Activated CD8-positive, alpha-beta T cell treated with anti-CD3 and anti-CD28 coated beads, Interleukin-2, amount 10 ng/mL, durations not matched to agents 7 days and 5 days (primary cell): ENCODE data around the gene RXRA. TPM values are rescaled to one million over a fixed set of nuclear protein-coding genes. Genes with fewer than 3 reads are reported as not detected.

Source experiments
- ATAC-seq: fragments of 150-1000 bp; cut with Tn5 transposase; one replicate; pipeline ENCODE4 v1.10.0; 2021; ENCODE audit warnings: moderate library complexity
- CTCF ChIA-PET: fragments of 350-600 bp; sonication (Branson Sonifier 250); formaldehyde crosslinking; loops from one replicate; lab custom pipeline; 2021; ENCODE audit warnings: antibody characterized with exemption; lab: Charles Lee
- POLR2A ChIA-PET: fragments of 350-600 bp; sonication (Branson Sonifier 250); formaldehyde crosslinking; loops from one replicate; lab custom pipeline; 2021; ENCODE audit warnings: antibody characterized with exemption; lab: Charles Lee
- DNase-seq: peaks from one replicate; pipeline ENCODE4 v3.0.0-alpha.2; 2020
- H3K27ac Mint-ChIP-seq: one replicate; pipeline ENCODE4 v1.8.0; 2021; ENCODE audit warnings: mild to moderate bottlenecking, mixed read lengths
- H3K27me3 Mint-ChIP-seq: one replicate; pipeline ENCODE4 v1.8.0; 2021; ENCODE audit warnings: low read depth, mixed read lengths
- H3K36me3 Mint-ChIP-seq: one replicate; pipeline ENCODE4 v1.8.0; 2021; ENCODE audit warnings: low read depth, mixed read lengths
- H3K4me1 Mint-ChIP-seq: one replicate; pipeline ENCODE4 v1.8.0; 2021; ENCODE audit warnings: low read depth, mixed read lengths
- H3K4me3 Mint-ChIP-seq: one replicate; pipeline ENCODE4 v1.8.0; 2021; ENCODE audit warnings: mild to moderate bottlenecking, mixed read lengths
- H3K9me3 Mint-ChIP-seq: one replicate; pipeline ENCODE4 v1.8.0; 2022; ENCODE audit warnings: mixed read lengths; ENCODE audit not compliant: insufficient read depth
- total RNA-seq, 2 experiments: library from RNA; stranded (reverse); gene quantifications; one replicate each; pipeline ENCODE4 v1.2.3, GENCODE V29; 2021

RXRA gene
- total RNA-seq, 2 experiments from 2014 or later, result 3.8 to 4.2 TPM

- ChIA-PET CTCF (no interaction called here), POLR2A (no interaction called here)
- H3K27me3 Mint-ChIP-seq, result peaks cover 7% of the 10 kb centered on the region
- ATAC-seq, result no peak
- no peaks in the 10 kb centered on the region for H3K4me1 Mint-ChIP-seq
- no peaks in the 10 kb centered on the region for H3K9me3 Mint-ChIP-seq
- no peak overlapping the region for H3K27ac Mint-ChIP-seq
- DNase-seq, result no peak
- no peak overlapping the region for H3K4me3 Mint-ChIP-seq
- no peaks in the 10 kb centered on the region for H3K36me3 Mint-ChIP-seq
Measured at GRCh38 chr9:134287591-134288491, 38.4 kb upstream of the RXRA start.

- ATAC-seq, result no peak
- no peaks in the 10 kb centered on the region for H3K4me1 Mint-ChIP-seq
- H3K27me3 Mint-ChIP-seq, result peaks cover 7% of the 10 kb centered on the region
- no peaks in the 10 kb centered on the region for H3K36me3 Mint-ChIP-seq
- H3K9me3 Mint-ChIP-seq, result no peaks in the 10 kb centered on the region
- ChIA-PET POLR2A (no interaction called here), CTCF (no interaction called here)
- DNase-seq, result no peak
- no peak overlapping the region for H3K4me3 Mint-ChIP-seq
- H3K27ac Mint-ChIP-seq, result no peak overlapping the region
Measured at GRCh38 chr9:134288746-134289145, 37.5 kb upstream of the RXRA start.

GRCh38 chr9:134289241-134289875 lies 36.9 kb upstream of the RXRA start:
- CTCF ChIA-PET, result no interaction called here
- Mint-ChIP-seq H3K4me3 (no peak overlapping the region), H3K27ac (no peak overlapping the region), H3K9me3 (no peaks in the 10 kb centered on the region), H3K4me1 (no peaks in the 10 kb centered on the region), H3K27me3 (peaks cover 7% of the 10 kb centered on the region), H3K36me3 (no peaks in the 10 kb centered on the region)
- ATAC-seq (no peak), DNase-seq (no peak)
- POLR2A ChIA-PET, result no interaction called here

GRCh38 chr9:134290603-134291451 lies 35.4 kb upstream of the RXRA start:
- H3K9me3 Mint-ChIP-seq, result no peaks in the 10 kb centered on the region
- ATAC-seq (no peak), DNase-seq (no peak)
- H3K27ac Mint-ChIP-seq, result no peak overlapping the region
- no peak overlapping the region for H3K4me3 Mint-ChIP-seq
- no peaks in the 10 kb centered on the region for H3K4me1 Mint-ChIP-seq
- ChIA-PET POLR2A (no interaction called here), CTCF (no interaction called here)
- peaks cover 5% of the 10 kb centered on the region for H3K27me3 Mint-ChIP-seq
- H3K36me3 Mint-ChIP-seq, result no peaks in the 10 kb centered on the region

GRCh38 chr9:134291452-134291881 lies 34.8 kb upstream of the RXRA start:
- no peaks in the 10 kb centered on the region for H3K4me1 Mint-ChIP-seq
- peaks cover 5% of the 10 kb centered on the region for H3K27me3 Mint-ChIP-seq
- no peak for ATAC-seq
- H3K4me3 Mint-ChIP-seq, result no peak overlapping the region
- H3K27ac Mint-ChIP-seq, result no peak overlapping the region
- no peak for DNase-seq
- ChIA-PET CTCF (no interaction called here), POLR2A (no interaction called here)
- no peaks in the 10 kb centered on the region for H3K36me3 Mint-ChIP-seq
- no peaks in the 10 kb centered on the region for H3K9me3 Mint-ChIP-seq

GRCh38 chr9:134291961-134292871 lies 34.0 kb upstream of the RXRA start:
- DNase-seq (no peak), ATAC-seq (no peak)
- H3K9me3 Mint-ChIP-seq, result no peaks in the 10 kb centered on the region
- no peaks in the 10 kb centered on the region for H3K4me1 Mint-ChIP-seq
- ChIA-PET POLR2A (no interaction called here), CTCF (no interaction called here)
- H3K27ac Mint-ChIP-seq, result no peak overlapping the region
- no peaks in the 10 kb centered on the region for H3K36me3 Mint-ChIP-seq
- H3K4me3 Mint-ChIP-seq, result no peak overlapping the region
- H3K27me3 Mint-ChIP-seq, result no peaks in the 10 kb centered on the region

- H3K27me3 Mint-ChIP-seq, result no peaks in the 10 kb centered on the region
- DNase-seq (no peak), ATAC-seq (no peak)
- no peaks in the 10 kb centered on the region for H3K9me3 Mint-ChIP-seq
- H3K4me1 Mint-ChIP-seq, result no peaks in the 10 kb centered on the region
- CTCF ChIA-PET, result no interaction called here
- POLR2A ChIA-PET, result no interaction called here
- H3K36me3 Mint-ChIP-seq, result no peaks in the 10 kb centered on the region
- H3K4me3 Mint-ChIP-seq, result no peak overlapping the region
- H3K27ac Mint-ChIP-seq, result no peak overlapping the region
Measured at GRCh38 chr9:134293031-134293521, 33.2 kb upstream of the RXRA start.

GRCh38 chr9:134293611-134294152 lies 32.6 kb upstream of the RXRA start:
- Mint-ChIP-seq H3K4me1 (no peaks in the 10 kb centered on the region), H3K4me3 (no peak overlapping the region), H3K9me3 (no peaks in the 10 kb centered on the region), H3K36me3 (no peaks in the 10 kb centered on the region), H3K27ac (no peak overlapping the region), H3K27me3 (peaks cover 3% of the 10 kb centered on the region)
- ChIA-PET CTCF (no interaction called here), POLR2A (no interaction called here)
- DNase-seq (no peak), ATAC-seq (no peak)

GRCh38 chr9:134294153-134295071 lies 31.8 kb upstream of the RXRA start:
- no peaks in the 10 kb centered on the region for H3K4me1 Mint-ChIP-seq
- H3K36me3 Mint-ChIP-seq, result no peaks in the 10 kb centered on the region
- no peak overlapping the region for H3K27ac Mint-ChIP-seq
- no peak for ATAC-seq
- ChIA-PET CTCF (no interaction called here), POLR2A (no interaction called here)
- H3K4me3 Mint-ChIP-seq, result no peak overlapping the region
- H3K9me3 Mint-ChIP-seq, result no peaks in the 10 kb centered on the region
- peaks cover 5% of the 10 kb centered on the region for H3K27me3 Mint-ChIP-seq
- DNase-seq, result no peak

GRCh38 chr9:134295101-134295745 lies 31.0 kb upstream of the RXRA start:
- no peak overlapping the region for H3K4me3 Mint-ChIP-seq
- H3K27ac Mint-ChIP-seq, result no peak overlapping the region
- DNase-seq, result no peak
- no peaks in the 10 kb centered on the region for H3K9me3 Mint-ChIP-seq
- H3K27me3 Mint-ChIP-seq, result peaks cover 8% of the 10 kb centered on the region
- ChIA-PET CTCF (no interaction called here), POLR2A (no interaction called here)
- H3K4me1 Mint-ChIP-seq, result peaks cover under 1% of the 10 kb centered on the region
- ATAC-seq, result no peak
- H3K36me3 Mint-ChIP-seq, result no peaks in the 10 kb centered on the region
